CD4-positive, alpha-beta T cell treated with Interleukin-4 for 4 hours (primary cell): ENCODE results near the gene MINDY4B.

Experiments
- DNase-seq: peaks from one replicate; pipeline ENCODE4 v3.0.0-alpha.2; 2020

Gene MINDY4B

DNA sequence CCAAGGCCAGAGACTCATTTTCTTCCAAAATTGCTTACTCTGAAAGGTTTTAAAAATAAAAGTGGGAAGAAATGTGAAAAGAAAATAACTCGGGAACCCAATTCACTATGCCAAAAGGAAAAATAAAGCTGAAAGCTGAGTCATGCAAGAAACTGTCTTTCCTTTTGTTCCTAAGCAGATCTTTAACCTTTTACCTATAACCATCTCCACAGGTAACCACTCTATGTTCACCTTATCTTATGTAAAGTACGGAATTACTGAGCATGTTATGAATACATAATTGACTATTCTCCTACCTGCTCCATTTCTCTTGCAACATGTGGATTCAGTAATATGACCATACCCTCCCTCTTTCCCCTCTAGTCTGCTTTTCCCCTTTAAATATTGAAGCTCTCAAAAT, 62.0 kb downstream of the MINDY4B start:
- DNase-seq: no peak

DNA sequence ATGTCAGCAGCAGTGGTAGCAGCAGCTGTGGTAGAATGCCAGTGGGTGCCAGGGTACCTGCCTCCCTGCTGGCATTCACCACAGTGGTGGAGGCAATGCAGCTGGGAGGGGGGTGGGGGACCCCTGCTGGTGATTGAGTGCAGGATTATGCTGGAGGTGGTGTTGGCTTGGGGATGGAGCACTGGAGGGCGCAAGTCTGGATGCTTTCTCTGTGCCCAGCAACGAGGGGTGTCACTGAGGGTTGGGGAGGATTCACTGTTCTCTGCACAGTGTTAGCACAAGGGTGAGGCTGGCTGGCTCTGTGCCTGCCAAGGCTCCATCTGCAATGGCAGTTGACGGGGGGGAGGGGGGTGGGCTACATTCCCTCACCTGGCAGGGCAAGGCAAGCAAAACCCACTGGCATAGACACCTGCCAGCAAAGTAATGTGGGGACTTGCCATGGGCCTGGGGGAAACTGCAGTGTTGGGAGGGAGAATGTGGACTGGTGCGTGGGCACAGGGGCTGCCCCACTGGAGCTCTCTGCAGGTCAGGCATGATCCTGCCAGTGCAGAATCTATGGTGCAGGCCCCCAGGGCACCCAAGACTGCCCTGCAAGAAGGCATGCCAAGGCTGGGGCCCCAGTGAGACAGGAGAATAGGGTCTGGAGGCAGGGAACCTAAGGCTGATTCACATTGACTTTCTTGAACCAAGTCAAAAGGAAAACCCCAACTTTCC, 64.3 kb downstream of the MINDY4B start:
- no peak for DNase-seq

DNA sequence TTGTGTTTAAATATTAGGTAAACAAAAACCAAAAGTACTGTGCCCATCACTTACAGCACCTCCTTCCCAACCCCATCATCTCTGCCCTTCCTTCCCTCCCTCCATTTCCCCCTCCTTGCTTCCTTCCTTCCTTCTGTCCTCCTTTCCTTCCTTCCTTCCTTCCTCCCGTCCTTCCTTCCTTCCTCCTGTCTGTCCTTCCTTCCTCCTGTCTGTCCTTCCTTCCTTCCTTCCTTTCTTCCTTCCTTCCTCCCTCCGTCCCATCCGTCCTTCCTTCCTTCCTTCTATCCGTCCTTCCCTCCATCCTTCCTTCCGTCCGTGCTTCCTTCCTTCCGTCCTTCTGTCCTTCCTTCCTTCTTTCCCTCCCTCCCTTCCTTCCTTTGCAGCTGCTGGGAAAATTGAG, 74.5 kb downstream of the MINDY4B start:
- no peak for DNase-seq

DNA sequence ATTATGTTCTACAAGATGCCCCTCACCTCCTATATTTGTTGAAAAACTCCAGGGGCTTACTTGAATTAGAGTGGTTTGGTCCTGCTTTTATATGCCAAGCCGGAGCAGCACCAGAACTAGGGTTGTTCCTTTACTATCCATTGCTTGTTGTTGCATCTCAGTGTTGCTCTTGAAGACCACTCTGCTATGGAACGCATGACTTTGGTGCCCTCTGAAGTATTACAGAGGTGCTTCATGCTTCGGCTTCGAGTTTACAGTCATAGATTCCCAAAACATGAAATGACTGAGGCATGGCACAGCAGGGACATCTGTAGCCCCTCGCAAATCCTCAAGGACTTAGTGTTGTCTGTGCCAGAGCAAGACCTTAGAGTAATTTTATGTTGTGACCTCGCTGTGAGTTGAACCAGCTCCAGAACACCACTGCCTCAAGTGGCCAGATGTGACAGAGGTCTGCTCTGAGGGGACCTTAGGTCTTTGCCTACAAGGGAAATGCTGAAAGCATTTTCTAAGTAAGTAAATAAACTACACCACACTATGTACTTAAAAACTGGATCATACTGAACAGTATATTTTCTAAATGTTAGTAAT, 75.1 kb downstream of the MINDY4B start:
- DNase-seq: no peak

DNA sequence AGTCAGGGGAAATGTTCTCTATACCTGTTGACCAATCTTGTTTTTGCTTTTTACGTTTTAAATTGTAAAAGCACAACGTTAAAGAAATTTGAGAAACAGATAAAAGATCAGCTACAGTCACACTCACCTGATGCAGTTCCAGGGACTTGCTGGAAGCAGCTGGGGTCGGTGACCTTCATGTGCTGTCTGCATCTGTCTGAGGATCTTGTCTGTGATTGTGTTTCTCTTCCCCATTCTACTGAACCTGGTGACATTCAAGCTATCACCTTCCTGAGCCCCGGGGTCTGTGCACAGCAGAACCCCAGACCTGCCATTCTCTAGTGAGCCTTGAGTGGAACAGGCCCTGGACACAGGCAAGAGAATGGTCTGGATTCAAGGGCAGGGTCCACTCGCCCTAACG, 75.8 kb downstream of the MINDY4B start:
- DNase-seq: no peak

DNA sequence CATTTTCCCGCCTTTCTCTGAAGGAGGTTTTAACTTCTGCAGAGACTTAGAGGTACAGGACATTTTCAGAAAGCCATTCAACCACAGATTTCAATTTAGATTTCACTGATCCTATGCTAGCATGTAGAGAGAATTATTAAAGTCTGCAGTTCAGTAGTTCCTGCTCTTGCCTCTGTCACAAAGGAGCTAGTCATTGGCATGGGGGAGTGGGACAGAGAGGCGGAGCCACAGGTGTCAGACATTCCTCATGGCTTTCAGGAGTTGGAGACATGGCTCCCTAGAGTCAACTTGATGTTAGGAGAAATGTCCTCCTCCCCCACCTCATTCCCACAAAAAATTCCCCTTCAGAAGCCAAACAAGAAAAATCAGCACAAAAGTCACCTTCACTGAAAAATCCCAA, 76.2 kb downstream of the MINDY4B start:
- DNase-seq: no peak

DNA sequence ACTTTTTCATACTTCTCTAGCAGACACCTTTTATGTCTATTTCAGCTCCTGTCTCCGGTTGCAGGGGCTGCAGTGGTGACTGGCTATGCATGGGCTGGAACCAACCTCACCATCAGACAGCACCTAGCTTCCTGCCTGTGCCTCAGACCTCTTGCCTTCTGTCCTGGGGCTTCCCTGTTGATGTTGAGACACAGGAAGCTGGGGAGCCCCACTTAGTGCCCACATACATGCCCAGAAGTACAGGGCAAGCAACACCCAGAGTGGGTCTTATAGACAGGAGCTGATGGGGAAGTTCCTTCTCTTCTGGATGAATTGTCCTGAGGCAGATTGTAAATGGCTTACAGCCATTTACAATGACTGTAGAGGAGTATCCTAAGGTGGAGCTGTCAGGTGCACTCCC, 77.0 kb downstream of the MINDY4B start:
- DNase-seq: no peak

DNA sequence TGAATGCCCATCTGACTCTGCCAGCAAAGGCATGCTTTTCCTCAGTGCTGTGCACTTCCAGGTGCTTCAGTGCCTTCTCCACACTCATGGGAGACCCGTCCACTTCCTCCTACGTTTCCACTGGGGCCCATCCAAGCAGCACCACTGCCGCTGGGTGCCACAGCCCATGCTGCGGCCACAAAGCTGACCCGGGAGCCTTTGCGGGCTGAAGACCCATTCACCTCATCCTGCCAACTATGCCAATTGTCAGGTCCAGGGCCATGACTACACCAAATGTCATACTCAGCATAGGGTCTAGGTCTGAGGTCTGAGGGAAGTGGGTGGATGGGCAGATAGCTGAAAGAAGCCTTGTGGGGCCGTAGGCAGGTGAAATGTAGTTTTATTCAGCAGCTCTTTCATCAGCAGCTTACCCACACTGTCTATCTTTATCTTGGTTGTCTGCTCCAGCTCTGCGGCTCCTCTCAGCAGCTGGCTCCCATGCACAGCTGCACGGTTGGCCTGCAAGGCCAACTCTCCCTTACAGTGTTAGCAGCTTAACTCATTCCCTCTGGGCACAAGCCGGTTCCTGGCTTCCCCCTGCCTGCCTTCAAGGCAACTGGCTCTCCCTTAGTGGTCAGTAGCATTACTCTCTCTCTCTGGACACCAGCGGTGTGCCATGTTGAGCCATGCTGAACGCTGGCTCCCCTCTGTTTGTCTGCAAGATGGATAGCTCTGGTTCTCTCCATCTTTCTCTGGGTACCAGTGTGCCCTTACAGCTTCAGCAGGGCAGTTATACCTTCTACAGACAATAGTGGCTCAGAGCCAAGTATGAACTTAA, 78.6 kb downstream of the MINDY4B start:
- no peak for DNase-seq

DNA sequence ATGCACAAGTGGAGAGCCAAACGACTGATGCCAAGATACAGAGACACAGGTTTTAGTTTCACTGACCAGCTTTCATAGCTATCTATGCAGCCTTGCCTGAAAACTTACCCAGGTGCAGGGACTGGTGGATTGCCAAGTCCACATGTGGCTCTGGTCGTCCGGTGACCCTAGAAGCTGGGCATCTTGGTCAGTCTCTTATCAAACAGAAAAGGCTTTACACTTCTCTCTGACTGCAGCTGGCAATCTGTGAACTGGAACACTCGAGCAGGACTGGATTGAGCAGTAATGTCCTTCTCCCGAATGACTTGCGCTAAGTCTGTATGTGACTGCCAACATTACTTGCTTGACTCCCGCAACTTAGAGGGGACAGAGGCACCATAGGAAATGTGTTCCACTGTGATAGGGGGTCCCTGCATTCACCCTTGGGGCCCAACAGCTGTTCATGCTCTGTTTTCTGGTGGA, 79.3 kb downstream of the MINDY4B start:
- DNase-seq: no peak

DNA sequence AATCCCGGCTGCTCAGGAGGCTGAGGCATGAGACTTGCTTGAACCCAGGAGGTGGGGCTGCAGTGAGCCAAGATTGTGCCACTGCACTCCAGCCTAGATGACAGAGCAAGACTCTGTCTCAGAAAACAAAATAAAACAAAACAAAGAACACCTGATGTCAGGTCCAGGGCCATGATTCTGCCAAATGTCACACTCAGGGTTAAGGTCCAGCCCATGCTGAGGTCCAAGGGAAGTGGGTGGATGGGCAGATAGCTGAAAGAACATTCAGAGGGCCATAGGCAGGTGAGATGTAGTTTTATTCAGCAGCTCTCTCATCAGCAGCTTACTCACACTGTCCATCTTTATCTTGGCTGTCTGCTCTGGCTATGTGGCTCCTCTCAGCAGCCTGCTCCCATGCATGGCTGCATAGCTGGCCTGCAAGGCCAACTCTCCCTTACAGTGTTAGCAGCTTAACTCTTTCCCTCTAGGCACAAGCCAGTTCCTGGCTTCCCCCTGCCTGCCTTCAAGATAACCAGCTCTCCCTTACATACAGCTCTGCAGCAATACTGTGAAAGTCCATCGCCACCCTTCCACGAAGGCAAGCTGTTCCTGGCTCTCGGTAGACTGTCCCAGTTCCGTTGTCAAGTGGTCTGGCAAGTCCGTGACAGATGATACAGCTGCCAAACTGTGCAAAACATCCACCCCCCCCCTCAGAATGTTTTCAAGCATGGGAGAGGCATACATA, 79.9 kb downstream of the MINDY4B start:
- no peak for DNase-seq

DNA sequence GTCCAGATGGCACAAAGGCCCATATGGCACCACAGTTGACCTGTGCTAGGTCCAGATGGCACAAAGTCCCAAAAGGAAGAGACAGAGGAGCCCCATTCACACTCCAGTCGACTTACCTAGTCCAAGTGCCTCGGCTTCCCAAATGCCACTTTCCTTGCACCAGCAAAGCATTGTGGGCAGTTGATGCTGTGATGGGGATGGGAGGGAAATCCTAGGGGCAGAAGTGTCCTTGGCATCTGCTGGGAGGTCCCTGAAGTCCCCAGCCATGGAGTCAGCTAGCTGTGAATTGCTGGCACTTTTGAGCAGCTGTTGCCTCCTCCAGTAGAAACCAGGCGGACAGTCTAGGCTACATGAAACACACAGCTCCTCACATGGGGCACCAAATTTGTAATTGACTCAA, 82.0 kb downstream of the MINDY4B start:
- no peak for DNase-seq

DNA sequence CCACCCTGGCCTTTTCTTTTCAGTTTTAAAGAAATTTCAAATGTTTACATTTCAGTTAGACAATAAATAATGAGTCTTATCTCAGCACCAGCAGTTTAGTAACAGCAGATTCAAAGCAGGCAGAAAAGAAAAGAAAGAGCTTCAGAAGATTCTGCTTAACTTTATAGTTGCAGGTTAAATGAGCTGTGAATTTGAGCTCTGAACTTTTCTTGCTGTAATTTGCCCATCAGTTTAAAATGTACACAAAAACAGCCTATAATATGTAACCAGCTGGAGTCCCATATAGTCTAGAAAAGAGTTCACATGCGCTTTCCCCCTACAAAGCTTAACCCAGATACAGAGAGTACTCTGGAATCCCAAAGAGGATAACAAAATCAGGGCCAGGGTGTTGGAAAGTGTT, 82.6 kb downstream of the MINDY4B start:
- DNase-seq: no peak
